GM10847 (cell line): ENCODE results near the gene ASPG.

ENCODE experiments used
- POLR2A ChIP-seq: IDR thresholded peaks from 2 replicates; pipeline ENCODE4 v1.6.1; 2011; ENCODE audit not compliant: insufficient read length; ENCODE audit errors: extremely low read depth

ASPG gene

GRCh38 chr14:104064003-104064402 is 21.5 kb upstream of the ASPG start:
- TF ChIP-seq POLR2A, result no peak

GRCh38 chr14:104066279-104066678 is 19.2 kb upstream of the ASPG start:
- no peak for TF ChIP-seq POLR2A

- no peak for TF ChIP-seq POLR2A
Observed at GRCh38 chr14:104066719-104067295, 18.7 kb upstream of the ASPG start.

- TF ChIP-seq POLR2A, result no peak
Observed at GRCh38 chr14:104069541-104069940, 16.0 kb upstream of the ASPG start.

- no peak for TF ChIP-seq POLR2A
Observed at GRCh38 chr14:104072586-104072985, 12.9 kb upstream of the ASPG start.

- TF ChIP-seq POLR2A, result no peak
Observed at GRCh38 chr14:104073764-104074163, 11.7 kb upstream of the ASPG start.

GRCh38 chr14:104075530-104076151 is 9.9 kb upstream of the ASPG start:
- TF ChIP-seq POLR2A, result no peak

GRCh38 chr14:104076743-104077142 is 8.8 kb upstream of the ASPG start:
- TF ChIP-seq POLR2A, result no peak

GRCh38 chr14:104078031-104078455 is 7.5 kb upstream of the ASPG start:
- TF ChIP-seq POLR2A, result no peak

GRCh38 chr14:104080376-104081260 is 4.9 kb upstream of the ASPG start:
- TF ChIP-seq POLR2A, result no peak

GRCh38 chr14:104081261-104081835 is 4.2 kb upstream of the ASPG start:
- no peak for TF ChIP-seq POLR2A

- no peak for TF ChIP-seq POLR2A
Observed at GRCh38 chr14:104081951-104082464, 3.5 kb upstream of the ASPG start.

- no peak for TF ChIP-seq POLR2A
Observed at GRCh38 chr14:104082807-104083206, 2.7 kb upstream of the ASPG start.

- no peak for TF ChIP-seq POLR2A
Observed at GRCh38 chr14:104084251-104085002, 1.1 kb upstream of the ASPG start.

- TF ChIP-seq POLR2A, result no peak
Observed at GRCh38 chr14:104085889-104086201, 345 bp downstream of the ASPG start.
